ENCODE data around the gene WSB1. TPM values are rescaled to one million over a fixed set of nuclear protein-coding genes. Genes with fewer than 3 reads are reported as not detected.

The WSB1 gene
- total and polyA plus RNA-seq, 10 of the 15 experiments (the other 5 are each of a cell fraction or from before 2014, with no cell fraction given): 26.6 to 458 (median 101) TPM

DNA sequence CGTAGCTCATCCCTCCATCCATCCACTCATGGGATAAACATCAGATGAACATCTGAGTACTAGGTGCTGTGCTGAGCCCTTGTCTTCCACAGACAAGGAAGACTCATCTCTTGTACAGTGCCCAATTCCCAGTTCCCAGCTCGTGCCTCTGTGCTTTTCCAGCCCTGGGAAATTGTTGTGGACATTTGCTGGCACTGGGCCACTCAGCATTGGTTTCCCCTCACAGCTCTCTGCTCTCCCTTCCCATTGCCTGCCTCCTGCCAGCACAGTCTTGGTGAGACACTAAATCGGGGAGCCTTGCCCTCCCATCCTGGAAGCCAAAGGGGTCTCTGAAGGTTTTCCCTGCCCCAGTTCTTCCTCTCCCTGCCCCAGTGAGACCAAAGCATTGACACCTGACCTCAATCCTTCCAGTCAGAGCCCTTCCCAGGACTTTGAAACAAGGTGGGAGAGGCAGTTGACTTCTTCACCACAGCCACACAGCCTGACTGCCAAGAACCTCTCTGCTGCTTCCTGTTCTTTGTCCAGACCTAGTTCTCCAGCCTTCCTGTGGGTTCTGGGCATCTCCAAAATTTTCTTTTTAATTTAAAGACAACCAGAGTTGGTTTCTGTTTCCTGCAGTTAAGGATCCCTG lies 50.2 kb downstream of the WSB1 start:
- Histone ChIP-seq H3K4me3 (no peak overlapping the region), H3K27ac (ENCODE audit: control insufficient read depth, insufficient read depth) (no peak overlapping the region), H3K9me3 (replicated peaks; ENCODE audit: control insufficient read depth, insufficient read depth, low read length) (no peaks in the 10 kb centered on the region), H3K4me1 (ENCODE audit: control insufficient read depth, insufficient read depth, low read length) (peaks cover 29% of the 10 kb centered on the region), H3K36me3 (ENCODE audit: control insufficient read depth in 2 of 2, insufficient read depth in 2 of 2, low read length in 1 of 2) (no peaks in the 10 kb centered on the region), H2AFZ (ENCODE audit: control insufficient read depth, low read depth, low read length) (no peak overlapping the region), H3K4me2 (ENCODE audit: control insufficient read depth, insufficient read depth) (no peak overlapping the region), H3K9ac (ENCODE audit: control insufficient read depth, insufficient read depth, low read length) (no peak overlapping the region), H3K27me3 (replicated peaks in 1 of 2; ENCODE audit: control insufficient read depth in 2 of 2, insufficient read depth in 2 of 2, low read length in 1 of 2) (no peaks in the 10 kb centered on the region), H3K79me2 (ENCODE audit: control insufficient read depth, insufficient read depth, low read length) (no peaks in the 10 kb centered on the region), H4K20me1 (ENCODE audit: control insufficient read depth, insufficient read depth) (no peaks in the 10 kb centered on the region)
- POLR2A ChIA-PET: no interaction called here
- BruUV-seq (replicated peaks): no TSS peak
- in situ Hi-C loops (cut with MboI) (loop anchor here (10.0 kb wide), 1 partner anchor 61 kb away; no protein-coding TSS in a partner anchor), intact Hi-C loops (cut with micrococcal nuclease; ENCODE audit: unreplicated experiment) (no loop called here)
- 56% methylated on average over 3 of the region's 3 CpGs for WGBS (ENCODE audit: insufficient coverage, insufficient replicate concordance, low lambda C conversion rate, missing lambda C conversion rate)
- CTCF ChIA-PET: interaction anchor here (0.8 to 5.7 kb wide), 6 partner anchors 10 to 108 kb away, joined by 3 to 40 read pairs (median 5); no protein-coding TSS in a partner anchor
- SMC1A ChIA-PET (ENCODE audit: uncharacterized antibody, unreplicated experiment): interaction anchor here (0.8 to 2.5 kb wide), 2 partner anchors 11 to 107 kb away, joined by 3 to 9 read pairs; no protein-coding TSS in a partner anchor
- RAD21 ChIA-PET (ENCODE audit: unreplicated experiment): interaction anchor here (1.0 to 2.0 kb wide), 3 partner anchors 11 to 106 kb away, joined by 3 to 5 read pairs (median 3); no protein-coding TSS in a partner anchor
- no peak for FAIRE-seq
- no peak for ATAC-seq
- no peak for DNase-seq (ENCODE audit: low read depth, low spot score)
- TF ChIP-seq MAX (IDR thresholded peaks at IDR 0.05; ENCODE audit: low read depth, low read length) (no peak), REST (IDR thresholded peaks at IDR 0.05; ENCODE audit: low read depth, low read length) (no peak), TAF1 (IDR thresholded peaks at IDR 0.05; ENCODE audit: borderline replicate concordance, low read depth, low read length) (no peak), ATF2 (IDR thresholded peaks at IDR 0.05; ENCODE audit: low read length) (no peak), HDAC2 (IDR thresholded peaks at IDR 0.05) (no peak), NFYA (IDR thresholded peaks at IDR 0.05; ENCODE audit: borderline replicate concordance, low read depth, low read length) (no peak), NKRF (conservative IDR thresholded peaks at IDR 0.05) (no peak), YY1 (IDR thresholded peaks at IDR 0.05; ENCODE audit: low read depth, low read length) (no peak), RELA (IDR thresholded peaks at IDR 0.05; ENCODE audit: borderline replicate concordance, partially characterized antibody) (no peak)
- TF ChIP-seq, protein P1, sequence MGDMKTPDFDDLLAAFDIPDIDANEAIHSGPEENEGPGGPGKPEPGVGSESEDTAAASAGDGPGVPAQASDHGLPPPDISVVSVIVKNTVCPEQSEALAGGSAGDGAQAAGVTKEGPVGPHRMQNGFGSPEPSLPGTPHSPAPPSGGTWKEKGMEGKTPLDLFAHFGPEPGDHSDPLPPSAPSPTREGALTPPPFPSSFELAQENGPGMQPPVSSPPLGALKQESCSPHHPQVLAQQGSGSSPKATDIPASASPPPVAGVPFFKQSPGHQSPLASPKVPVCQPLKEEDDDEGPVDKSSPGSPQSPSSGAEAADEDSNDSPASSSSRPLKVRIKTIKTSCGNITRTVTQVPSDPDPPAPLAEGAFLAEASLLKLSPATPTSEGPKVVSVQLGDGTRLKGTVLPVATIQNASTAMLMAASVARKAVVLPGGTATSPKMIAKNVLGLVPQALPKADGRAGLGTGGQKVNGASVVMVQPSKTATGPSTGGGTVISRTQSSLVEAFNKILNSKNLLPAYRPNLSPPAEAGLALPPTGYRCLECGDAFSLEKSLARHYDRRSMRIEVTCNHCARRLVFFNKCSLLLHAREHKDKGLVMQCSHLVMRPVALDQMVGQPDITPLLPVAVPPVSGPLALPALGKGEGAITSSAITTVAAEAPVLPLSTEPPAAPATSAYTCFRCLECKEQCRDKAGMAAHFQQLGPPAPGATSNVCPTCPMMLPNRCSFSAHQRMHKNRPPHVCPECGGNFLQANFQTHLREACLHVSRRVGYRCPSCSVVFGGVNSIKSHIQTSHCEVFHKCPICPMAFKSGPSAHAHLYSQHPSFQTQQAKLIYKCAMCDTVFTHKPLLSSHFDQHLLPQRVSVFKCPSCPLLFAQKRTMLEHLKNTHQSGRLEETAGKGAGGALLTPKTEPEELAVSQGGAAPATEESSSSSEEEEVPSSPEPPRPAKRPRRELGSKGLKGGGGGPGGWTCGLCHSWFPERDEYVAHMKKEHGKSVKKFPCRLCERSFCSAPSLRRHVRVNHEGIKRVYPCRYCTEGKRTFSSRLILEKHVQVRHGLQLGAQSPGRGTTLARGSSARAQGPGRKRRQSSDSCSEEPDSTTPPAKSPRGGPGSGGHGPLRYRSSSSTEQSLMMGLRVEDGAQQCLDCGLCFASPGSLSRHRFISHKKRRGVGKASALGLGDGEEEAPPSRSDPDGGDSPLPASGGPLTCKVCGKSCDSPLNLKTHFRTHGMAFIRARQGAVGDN (IDR thresholded peaks at IDR 0.05): no peak

Measured in GM12878 (cell line).